ENCODE measurements around the gene VANGL2.

Gene VANGL2

GRCh38 chr1:160432371-160432786 is 32.0 kb downstream of the VANGL2 start:
- no peak for DNase-seq
- no peaks in the 10 kb centered on the region for H3K36me3 ChIP-seq (replicated peaks)
- H3K27me3 ChIP-seq (replicated peaks): no peaks in the 10 kb centered on the region
- in situ Hi-C loops (cut with HindIII; ENCODE audit: low pct_ligation_motif_present, low sequenced_read_pairs): no loop called here
- no peak overlapping the region for H3K27ac ChIP-seq
- H3K4me3 ChIP-seq (ENCODE audit: low read depth, low read length): no peak overlapping the region
- TF ChIP-seq CTCF (IDR thresholded peaks at IDR 0.05; ENCODE audit: low read depth, low read length, missing control alignments): no peak

- in situ Hi-C loops (cut with HindIII; ENCODE audit: low pct_ligation_motif_present, low sequenced_read_pairs): no loop called here
- H3K27ac ChIP-seq: no peak overlapping the region
- DNase-seq: no peak
These were observed 36.6 kb downstream of the VANGL2 start for GRCh38 chr1:160436966-160437365.

GRCh38 chr1:160437432-160438316 is 37.3 kb downstream of the VANGL2 start:
- in situ Hi-C loops (cut with HindIII; ENCODE audit: low pct_ligation_motif_present, low sequenced_read_pairs): no loop called here
- H3K27me3 ChIP-seq (replicated peaks): no peaks in the 10 kb centered on the region
- no peak overlapping the region for H3K27ac ChIP-seq
- DNase-seq: no peak
- TF ChIP-seq CTCF (IDR thresholded peaks at IDR 0.05; ENCODE audit: low read depth, low read length, missing control alignments): no peak
- no peaks in the 10 kb centered on the region for H3K36me3 ChIP-seq (replicated peaks)
- no peak overlapping the region for H3K4me3 ChIP-seq (ENCODE audit: low read depth, low read length)

More at GRCh38 chr1:160436966-160437365, 36.6 kb downstream of the VANGL2 start:
- no peak for TF ChIP-seq CTCF (IDR thresholded peaks at IDR 0.05; ENCODE audit: low read depth, low read length, missing control alignments)
- Histone ChIP-seq H3K4me3 (ENCODE audit: low read depth, low read length) (no peak overlapping the region), H3K27me3 (replicated peaks) (no peaks in the 10 kb centered on the region), H3K36me3 (replicated peaks) (no peaks in the 10 kb centered on the region)

GRCh38 chr1:160438317-160438918 is 38.1 kb downstream of the VANGL2 start:
- H3K27me3 ChIP-seq (replicated peaks): no peaks in the 10 kb centered on the region
- in situ Hi-C loops (cut with HindIII; ENCODE audit: low pct_ligation_motif_present, low sequenced_read_pairs): no loop called here

GRCh38 chr1:160438935-160439334 is 38.6 kb downstream of the VANGL2 start:
- Histone ChIP-seq H3K36me3 (replicated peaks) (no peaks in the 10 kb centered on the region), H3K27ac (no peak overlapping the region)

More at GRCh38 chr1:160438317-160438918, 38.1 kb downstream of the VANGL2 start:
- Histone ChIP-seq H3K4me3 (ENCODE audit: low read depth, low read length) (no peak overlapping the region), H3K27ac (no peak overlapping the region), H3K36me3 (replicated peaks) (no peaks in the 10 kb centered on the region)
- no peak for TF ChIP-seq CTCF (IDR thresholded peaks at IDR 0.05; ENCODE audit: low read depth, low read length, missing control alignments)
- no peak for DNase-seq

More at GRCh38 chr1:160438935-160439334, 38.6 kb downstream of the VANGL2 start:
- no peak for DNase-seq
- Histone ChIP-seq H3K4me3 (ENCODE audit: low read depth, low read length) (no peak overlapping the region), H3K27me3 (replicated peaks) (no peaks in the 10 kb centered on the region)
- TF ChIP-seq CTCF (IDR thresholded peaks at IDR 0.05; ENCODE audit: low read depth, low read length, missing control alignments): no peak
- in situ Hi-C loops (cut with HindIII; ENCODE audit: low pct_ligation_motif_present, low sequenced_read_pairs): no loop called here
